H1 (cell line): Measurements from ENCODE around the gene GSK3B. TPM values are rescaled to one million over a fixed set of nuclear protein-coding genes. Genes with fewer than 3 reads are reported as not detected.

Source experiments
- CTCF ChIA-PET: fragments of 300-600 bp; sonication (Branson Sonifier 250); formaldehyde crosslinking; loops from one replicate; lab custom pipeline; 2021; ENCODE audit not compliant: partially characterized antibody; lab: Charles Lee
- POLR2A ChIA-PET: fragments of 300-600 bp; sonication (Branson Sonifier 250); formaldehyde crosslinking; loops from one replicate; lab custom pipeline; 2021; ENCODE audit warnings: inconsistent platforms; ENCODE audit not compliant: partially characterized antibody; lab: Charles Lee
- DNase-seq, 2 experiments: peaks; one replicate each; pipeline versions ENCODE4 v3.0.0 to v3.0.0-alpha.2; 2010 to 2022; ENCODE audit warnings: low spot score in 2 of 2, low read depth in 1 of 2, mixed read lengths in 1 of 2
- FAIRE-seq: peaks from 2 replicates; lab custom pipeline; 2011; peaks lifted over from hg19 to GRCh38; lab: Jason Lieb, UNC
- H2AFZ ChIP-seq: 2 replicates; pipeline ENCODE4 v1.8.1; 2012; ENCODE audit warnings: low read length, inconsistent platforms
- H2AK5ac ChIP-seq: 2 replicates; pipeline ENCODE4 v1.6.1; 2013; ENCODE audit warnings: low read depth, low read length
- H2BK120ac ChIP-seq: replicated peaks from 2 replicates; pipeline ENCODE3; 2013; ENCODE audit warnings: low read depth, low read length, inconsistent platforms
- H2BK12ac ChIP-seq: 2 replicates; pipeline ENCODE4 v1.6.1; 2013; ENCODE audit warnings: low read depth, low read length
- H2BK15ac ChIP-seq: 2 replicates; pipeline ENCODE4 v1.6.1; 2013; ENCODE audit warnings: low read length
- H2BK20ac ChIP-seq: 2 replicates; pipeline ENCODE4 v1.6.1; 2013; ENCODE audit warnings: low read length
- H2BK5ac ChIP-seq: 2 replicates; pipeline ENCODE4 v1.6.1; 2013; ENCODE audit warnings: low read depth, low read length
- H3K14ac ChIP-seq: 2 replicates; pipeline ENCODE4 v1.6.1; 2013; ENCODE audit warnings: inconsistent platforms; ENCODE audit not compliant: insufficient read length
- H3K18ac ChIP-seq: 2 replicates; pipeline ENCODE4 v1.6.1; 2013; ENCODE audit warnings: low read length; ENCODE audit errors: extremely low read depth
- H3K23ac ChIP-seq: 2 replicates; pipeline ENCODE4 v1.6.1; 2013; ENCODE audit warnings: inconsistent platforms; ENCODE audit not compliant: insufficient read length
- H3K23me2 ChIP-seq: 2 replicates; pipeline ENCODE4 v1.6.1; 2013; ENCODE audit warnings: low read depth, low read length
- H3K27ac ChIP-seq: 2 replicates; pipeline ENCODE4 v1.6.1; 2011; ENCODE audit warnings: low read depth, low read length, inconsistent platforms
- H3K27me3 ChIP-seq, 4 experiments: replicated peaks in 1 of 4; 1 replicate in 1 of 4; 2 replicates in 3 of 4; pipeline versions ENCODE4 v1.6.1 to v1.8.1; 2011 to 2013; ENCODE audit warnings: low read length in 3 of 4, mild to moderate bottlenecking in 3 of 4, inconsistent platforms in 2 of 4, mixed read lengths in 2 of 4, moderate library complexity in 1 of 4; ENCODE audit not compliant: control insufficient read depth in 3 of 4, insufficient read depth in 3 of 4; ENCODE audit errors: extremely low read depth in 1 of 4
- H3K36me3 ChIP-seq, 4 experiments: 2 replicates each; pipeline versions ENCODE4 v1.6.1 to v1.8.1; 2011 to 2013; ENCODE audit warnings: mild to moderate bottlenecking in 4 of 4, low read length in 3 of 4, moderate library complexity in 2 of 4, control low read depth in 1 of 4, inconsistent platforms in 1 of 4; ENCODE audit not compliant: insufficient read depth in 4 of 4, control insufficient read depth in 2 of 4
- H3K4ac ChIP-seq: replicated peaks from 2 replicates; pipeline ENCODE3; 2013; ENCODE audit warnings: low read length, low read depth, mixed read lengths, inconsistent platforms; ENCODE audit not compliant: insufficient read length
- H3K4me1 ChIP-seq, 4 experiments: replicated peaks in 1 of 4; 1 replicate in 1 of 4; 2 replicates in 3 of 4; pipeline versions ENCODE4 v1.6.1 to v1.8.1; 2011 to 2013; ENCODE audit warnings: low read length in 3 of 4, inconsistent platforms in 2 of 4, mixed read lengths in 1 of 4; ENCODE audit not compliant: insufficient read depth in 4 of 4, control insufficient read depth in 3 of 4
- H3K4me2 ChIP-seq, 2 experiments: 2 replicates each; pipeline versions ENCODE4 v1.6.1 to v1.8.1; 2011 to 2013; ENCODE audit warnings: low read depth in 2 of 2, low read length in 2 of 2, control low read depth in 1 of 2, inconsistent platforms in 1 of 2, mild to moderate bottlenecking in 1 of 2; ENCODE audit not compliant: insufficient read depth in 1 of 2
- H3K4me3 ChIP-seq, 4 experiments: fragments of 200-600, 300-600 bp in 1 of 4; sonication (generic), shearing (Covaris generic), sonication (Bioruptor Twin) in 1 of 4; 2 replicates each; pipeline versions ENCODE4 v1.5.1 to v1.8.1; 2011 to 2016; ENCODE audit warnings: low read length in 4 of 4, low read depth in 3 of 4, control low read depth in 2 of 4, inconsistent platforms in 2 of 4, mild to moderate bottlenecking in 2 of 4, mixed read lengths in 1 of 4, moderate library complexity in 1 of 4; ENCODE audit not compliant: insufficient read depth in 2 of 4; ENCODE audit errors: extremely low read depth in 1 of 4
- H3K56ac ChIP-seq: replicated peaks from 2 replicates; pipeline ENCODE3; 2013; ENCODE audit warnings: low read depth, mild to moderate bottlenecking, mixed read lengths, low read length, inconsistent platforms; ENCODE audit not compliant: insufficient read length
- H3K79me1 ChIP-seq: 2 replicates; pipeline ENCODE4 v1.6.1; 2013; ENCODE audit warnings: low read depth, low read length, control low read depth
- H3K79me2 ChIP-seq, 2 experiments: 2 replicates each; pipeline versions ENCODE4 v1.6.1 to v1.8.1; 2012 to 2013; ENCODE audit warnings: low read length in 2 of 2, mild to moderate bottlenecking in 2 of 2, inconsistent platforms in 1 of 2; ENCODE audit not compliant: insufficient read depth in 2 of 2, control insufficient read depth in 1 of 2
- H3K9ac ChIP-seq, 4 experiments: replicated peaks in 1 of 4; 1 replicate in 1 of 4; 2 replicates in 3 of 4; pipeline versions ENCODE4 v1.6.1 to v1.8.1; 2011 to 2013; ENCODE audit warnings: low read depth in 3 of 4, low read length in 3 of 4, control low read depth in 2 of 4, mild to moderate bottlenecking in 2 of 4, moderate library complexity in 2 of 4, inconsistent platforms in 1 of 4; ENCODE audit errors: extremely low read depth in 1 of 4
- H3K9me3 ChIP-seq, 2 experiments: 2 replicates each; pipeline versions ENCODE4 v1.6.1 to v1.8.1; 2012 to 2013; ENCODE audit warnings: mild to moderate bottlenecking in 2 of 2, moderate library complexity in 2 of 2, control low read depth in 1 of 2, inconsistent platforms in 1 of 2, low read depth in 1 of 2, low read length in 1 of 2, mixed read lengths in 1 of 2; ENCODE audit not compliant: insufficient read depth in 2 of 2
- H4K20me1 ChIP-seq, 2 experiments: replicated peaks in 1 of 2; 2 replicates each; pipeline versions ENCODE3 to v1.8.1; 2011 to 2013; ENCODE audit warnings: inconsistent platforms in 2 of 2, low read length in 2 of 2, mild to moderate bottlenecking in 1 of 2; ENCODE audit not compliant: insufficient read depth in 2 of 2, control insufficient read depth in 1 of 2
- H4K5ac ChIP-seq: 2 replicates; pipeline ENCODE4 v1.6.1; 2013; ENCODE audit warnings: low read length, low read depth, mixed read lengths, inconsistent platforms; ENCODE audit not compliant: insufficient read length
- H4K8ac ChIP-seq: 2 replicates; pipeline ENCODE4 v1.8.0; 2013; ENCODE audit warnings: mild to moderate bottlenecking, moderate library complexity, low read length, inconsistent platforms; ENCODE audit not compliant: insufficient read depth; ENCODE audit errors: extremely low read depth
- H4K91ac ChIP-seq: replicated peaks from 2 replicates; pipeline ENCODE3; 2013; ENCODE audit warnings: low read length, mixed read lengths, inconsistent platforms; ENCODE audit not compliant: insufficient read length
- BACH1 ChIP-seq: IDR thresholded peaks from 2 replicates; pipeline ENCODE4 v1.6.1; 2012; ENCODE audit warnings: low read length, improper control_type of control experiment
- CBX5 ChIP-seq: fragments of 300-800, 300-1000 bp; sonication (generic); IDR thresholded peaks from 2 replicates; pipeline ENCODE4 v1.7.1; 2016; ENCODE audit warnings: antibody characterized with exemption, low read length, low read depth
- CBX8 ChIP-seq: fragments of 300-800, 300-1000 bp; sonication (generic); IDR thresholded peaks from 2 replicates; pipeline ENCODE4 v1.7.1; 2016; ENCODE audit warnings: low read depth, low read length, borderline replicate concordance
- CEBPB ChIP-seq: IDR thresholded peaks from 2 replicates; pipeline ENCODE4 v1.6.1; 2012; ENCODE audit warnings: low read depth, low read length
- CHD2 ChIP-seq: IDR thresholded peaks from 2 replicates; pipeline ENCODE4 v1.6.1; 2012; ENCODE audit warnings: low read length, improper control_type of control experiment
- EP300 ChIP-seq, 2 experiments: IDR thresholded peaks; 1 replicate in 1 of 2; 2 replicates in 1 of 2; pipeline ENCODE4 v1.6.1; 2011 to 2012; ENCODE audit warnings: low read depth in 2 of 2, low read length in 2 of 2, mild to moderate bottlenecking in 2 of 2, borderline replicate concordance in 1 of 2, inconsistent platforms in 1 of 2, moderate library complexity in 1 of 2
- EZH2 ChIP-seq: fragments of 200-600 bp; sonication (generic); IDR thresholded peaks from 2 replicates; pipeline ENCODE4 v1.7.1; 2012; ENCODE audit warnings: low read depth, mild to moderate bottlenecking, moderate library complexity, low read length, inconsistent platforms; ENCODE audit not compliant: severe bottlenecking
- POLR2A ChIP-seq, 2 experiments: IDR thresholded peaks; 1 replicate in 1 of 2; 2 replicates in 1 of 2; pipeline ENCODE4 v1.6.1; 2011; ENCODE audit warnings: low read depth in 2 of 2, low read length in 2 of 2, mild to moderate bottlenecking in 2 of 2; ENCODE audit errors: control extremely low read depth in 1 of 2
- SP1 ChIP-seq: IDR thresholded peaks from 2 replicates; pipeline ENCODE4 v1.6.1; 2011; ENCODE audit warnings: low read depth, low read length
- SUZ12 ChIP-seq: fragments of 200-600 bp; sonication (generic); IDR thresholded peaks from 2 replicates; pipeline ENCODE4 v1.6.1; 2012; ENCODE audit warnings: mild to moderate bottlenecking, inconsistent platforms, low read length, moderate library complexity, mixed read lengths
- TAF7 ChIP-seq: optimal IDR thresholded peaks from 2 replicates; pipeline ENCODE3; 2011; ENCODE audit warnings: low read depth, mild to moderate bottlenecking, inconsistent platforms, low read length, moderate library complexity, borderline replicate concordance
- ZNF274 ChIP-seq: IDR thresholded peaks from 2 replicates; pipeline ENCODE4 v1.7.0; 2012; ENCODE audit warnings: low read length, borderline replicate concordance; ENCODE audit errors: extremely low read depth
- polyA plus RNA-seq, 7 experiments: library from polyadenylated mRNA; depleted of rRNA in 3 of 7; stranded (reverse) in 5 of 7; unstranded in 2 of 7; fragments of >200 nt in 5 of 7; fragments of 200-250 nt in 2 of 7; gene quantifications; 1 replicate in 5 of 7; 2 replicates in 1 of 7; 4 replicates in 1 of 7; pipeline versions ENCODE4 v1.2.1 to v1.2.3, GENCODE V29; 2011 to 2013; ENCODE audit warnings: missing spikeins in 2 of 7, mixed read lengths in 2 of 7
- total RNA-seq: library from RNA; stranded (reverse); fragmentation: NEBNext Ultra II Directional; extraction: Animal tissue kit (Norgen Biotek cat#: 25700); gene quantifications from 2 replicates; pipeline ENCODE4 v1.2.1, GENCODE V29; 2021
- TF ChIP-seq, protein P1 (sequence below): IDR thresholded peaks from 2 replicates; pipeline ENCODE4 v1.6.1; 2012; ENCODE audit warnings: inconsistent platforms
- TF ChIP-seq, protein P2 (sequence below): IDR thresholded peaks from 2 replicates; pipeline ENCODE4 v1.6.1; 2011; ENCODE audit warnings: low read length, improper control_type of control experiment

The GSK3B gene
- total and polyA plus RNA-seq, 2 of the 8 experiments (the other 6 are each of a cell fraction or from before 2014, with no cell fraction given): 24.2 to 50.7 TPM

GRCh38 chr3:120125992-120126391 is 31.7 kb upstream of the GSK3B start:
- no peaks in the 10 kb centered on the region for H3K4me1 ChIP-seq
- FAIRE-seq (no peak), DNase-seq (no peak)
- no peaks in the 10 kb centered on the region for H3K27me3 ChIP-seq
- no peak overlapping the region for H2BK5ac ChIP-seq
- no peaks in the 10 kb centered on the region for H3K23me2 ChIP-seq
- no peak overlapping the region for H2BK12ac ChIP-seq
- no peaks in the 10 kb centered on the region for H3K36me3 ChIP-seq
- no peak overlapping the region for H2BK15ac ChIP-seq
- no peaks in the 10 kb centered on the region for H4K20me1 ChIP-seq
- H2AK5ac ChIP-seq: no peak overlapping the region
- H3K79me2 ChIP-seq: no peaks in the 10 kb centered on the region
- no peak overlapping the region for H2BK20ac ChIP-seq
- H3K18ac ChIP-seq: no peak overlapping the region
- no peak overlapping the region for H3K4ac ChIP-seq
- H3K27ac ChIP-seq: no peak overlapping the region
- POLR2A ChIA-PET: interaction anchor here (0.9 to 1.1 kb wide), 3 partner anchors 9 to 31 kb away, joined by 3 read pairs; no protein-coding TSS in a partner anchor
- no peak overlapping the region for H3K4me3 ChIP-seq
- H4K91ac ChIP-seq: no peak overlapping the region
- H3K56ac ChIP-seq: no peak overlapping the region
- H3K14ac ChIP-seq: no peak overlapping the region
- H3K79me1 ChIP-seq: no peaks in the 10 kb centered on the region
- no peak overlapping the region for H2AFZ ChIP-seq
- no peaks in the 10 kb centered on the region for H3K9me3 ChIP-seq
- no peak overlapping the region for H3K4me2 ChIP-seq
- no peak overlapping the region for H2BK120ac ChIP-seq
- no peak overlapping the region for H4K5ac ChIP-seq
- no peak overlapping the region for H3K23ac ChIP-seq
- no peak overlapping the region for H3K9ac ChIP-seq
- CTCF ChIA-PET: interaction anchor here (0.9 to 1.7 kb wide), 3 partner anchors 10 to 383 kb away, joined by 3 to 5 read pairs (median 3); no protein-coding TSS in a partner anchor
- TF ChIP-seq CHD2 (no peak), CEBPB (no peak), POLR2A (IDR thresholded peaks at IDR 0.05; ENCODE audit: control extremely low read depth in 1 of 2, low read depth in 2 of 2, low read length in 2 of 2) (no peak), TAF7 (no peak), BACH1 (no peak), EZH2 (no peak), EP300 (IDR thresholded peaks at IDR 0.05; ENCODE audit: borderline replicate concordance in 1 of 2, low read depth in 2 of 2, low read length in 2 of 2) (no peak), SP1 (no peak), SUZ12 (no peak), ZNF274 (no peak), CBX5 (no peak), CBX8 (no peak)
- TF ChIP-seq, protein P1, sequence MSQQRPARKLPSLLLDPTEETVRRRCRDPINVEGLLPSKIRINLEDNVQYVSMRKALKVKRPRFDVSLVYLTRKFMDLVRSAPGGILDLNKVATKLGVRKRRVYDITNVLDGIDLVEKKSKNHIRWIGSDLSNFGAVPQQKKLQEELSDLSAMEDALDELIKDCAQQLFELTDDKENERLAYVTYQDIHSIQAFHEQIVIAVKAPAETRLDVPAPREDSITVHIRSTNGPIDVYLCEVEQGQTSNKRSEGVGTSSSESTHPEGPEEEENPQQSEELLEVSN: no peak
- TF ChIP-seq, protein P2, sequence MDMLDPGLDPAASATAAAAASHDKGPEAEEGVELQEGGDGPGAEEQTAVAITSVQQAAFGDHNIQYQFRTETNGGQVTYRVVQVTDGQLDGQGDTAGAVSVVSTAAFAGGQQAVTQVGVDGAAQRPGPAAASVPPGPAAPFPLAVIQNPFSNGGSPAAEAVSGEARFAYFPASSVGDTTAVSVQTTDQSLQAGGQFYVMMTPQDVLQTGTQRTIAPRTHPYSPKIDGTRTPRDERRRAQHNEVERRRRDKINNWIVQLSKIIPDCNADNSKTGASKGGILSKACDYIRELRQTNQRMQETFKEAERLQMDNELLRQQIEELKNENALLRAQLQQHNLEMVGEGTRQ: no peak
- TF ChIP-seq, all 59 proteins: peak for 0
- no peak overlapping the region for H4K8ac ChIP-seq
